ENCODE data around the gene TARBP2.

DNA sequence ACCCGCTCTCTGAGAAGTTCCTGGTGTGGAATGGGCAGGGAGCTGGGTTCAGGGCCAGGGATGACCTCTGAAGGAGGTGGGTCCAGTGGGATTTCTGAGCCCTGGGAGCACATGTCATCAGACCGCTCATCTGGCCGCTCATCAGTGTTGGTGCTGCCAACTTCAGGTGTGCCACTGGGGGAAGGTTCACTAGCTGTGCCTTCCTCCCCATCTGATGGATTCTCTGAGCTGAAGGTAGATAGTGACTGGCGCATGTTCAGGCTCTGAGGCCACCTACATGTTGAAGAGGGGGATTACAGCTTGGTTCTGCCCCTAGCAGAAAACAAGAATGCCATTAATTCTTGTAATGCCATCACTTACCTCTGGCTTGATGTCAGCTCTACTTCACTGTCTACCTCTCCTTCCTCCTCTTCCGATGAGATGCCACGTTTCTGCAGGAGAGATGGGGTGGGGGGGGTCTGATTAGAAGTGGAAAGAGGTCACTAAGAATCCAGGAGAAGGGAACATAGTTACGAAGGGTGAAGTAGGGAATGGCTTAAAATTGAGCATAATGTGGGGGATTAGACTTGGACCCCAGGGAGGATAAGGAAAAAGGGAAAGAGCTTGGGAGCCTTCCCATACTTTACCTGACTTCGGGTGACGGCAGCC, 19.0 kb upstream of the TARBP2 start:
- TF ChIP-seq, protein P1, sequence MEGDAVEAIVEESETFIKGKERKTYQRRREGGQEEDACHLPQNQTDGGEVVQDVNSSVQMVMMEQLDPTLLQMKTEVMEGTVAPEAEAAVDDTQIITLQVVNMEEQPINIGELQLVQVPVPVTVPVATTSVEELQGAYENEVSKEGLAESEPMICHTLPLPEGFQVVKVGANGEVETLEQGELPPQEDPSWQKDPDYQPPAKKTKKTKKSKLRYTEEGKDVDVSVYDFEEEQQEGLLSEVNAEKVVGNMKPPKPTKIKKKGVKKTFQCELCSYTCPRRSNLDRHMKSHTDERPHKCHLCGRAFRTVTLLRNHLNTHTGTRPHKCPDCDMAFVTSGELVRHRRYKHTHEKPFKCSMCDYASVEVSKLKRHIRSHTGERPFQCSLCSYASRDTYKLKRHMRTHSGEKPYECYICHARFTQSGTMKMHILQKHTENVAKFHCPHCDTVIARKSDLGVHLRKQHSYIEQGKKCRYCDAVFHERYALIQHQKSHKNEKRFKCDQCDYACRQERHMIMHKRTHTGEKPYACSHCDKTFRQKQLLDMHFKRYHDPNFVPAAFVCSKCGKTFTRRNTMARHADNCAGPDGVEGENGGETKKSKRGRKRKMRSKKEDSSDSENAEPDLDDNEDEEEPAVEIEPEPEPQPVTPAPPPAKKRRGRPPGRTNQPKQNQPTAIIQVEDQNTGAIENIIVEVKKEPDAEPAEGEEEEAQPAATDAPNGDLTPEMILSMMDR (IDR thresholded peaks at IDR 0.05) = no peak
- TF ChIP-seq POLR2A (IDR thresholded peaks at IDR 0.05) (no peak), POLR2AphosphoS5 (IDR thresholded peaks at IDR 0.05) (no peak), EP300 (IDR thresholded peaks at IDR 0.05) (no peak)
